ENCODE results near the gene HES7. TPM values are rescaled to one million over a fixed set of nuclear protein-coding genes. Genes with fewer than 3 reads are reported as not detected.

The HES7 gene
- total RNA-seq, 1 experiment from 2014 or later = 0.33 TPM

DNA sequence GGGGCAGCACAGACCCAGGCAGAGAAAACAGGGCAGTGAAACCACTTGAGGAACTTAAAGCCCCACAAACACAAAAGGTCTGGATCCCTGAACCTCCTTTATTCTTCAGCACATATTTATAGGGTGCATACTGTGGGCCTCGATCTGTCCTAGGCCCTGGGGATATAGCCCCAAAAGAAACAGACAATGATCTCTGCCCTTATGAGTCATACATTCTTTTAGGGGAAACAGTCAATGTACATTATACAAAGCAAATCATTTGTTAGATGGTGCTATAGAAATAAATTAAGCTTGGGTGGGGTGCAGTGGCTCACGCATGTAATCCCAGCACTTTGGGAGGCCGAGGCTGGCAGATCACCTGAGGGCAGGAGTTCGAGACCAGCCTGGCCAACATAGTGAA lies 10.0 kb upstream of the HES7 start:
- no peak overlapping the region for H4K5ac ChIP-seq (ENCODE audit: insufficient read length, low read depth, low read length)
- H3K14ac ChIP-seq (ENCODE audit: insufficient read depth, low read length) = no peak overlapping the region
- no peak for TF ChIP-seq CTCF (conservative IDR thresholded peaks at IDR 0.05)
- no peaks in the 10 kb centered on the region for H4K20me1 ChIP-seq (ENCODE audit: control insufficient read depth, insufficient read depth, insufficient read length)
- no peak overlapping the region for H2BK120ac ChIP-seq (ENCODE audit: low read depth, low read length, poor library complexity, severe bottlenecking)
- no peak overlapping the region for H2AFZ ChIP-seq (ENCODE audit: low read length)
- no peak overlapping the region for H3T11ph ChIP-seq (ENCODE audit: low read length)
- H4K8ac ChIP-seq (replicated peaks; ENCODE audit: insufficient read length, low read depth, low read length) = no peak overlapping the region
- peaks cover 5% of the 10 kb centered on the region for H3K23me2 ChIP-seq (ENCODE audit: insufficient read length, low read depth, low read length, poor library complexity, severe bottlenecking)
- no peaks in the 10 kb centered on the region for H3K79me2 ChIP-seq (ENCODE audit: insufficient read depth, low read length)
- no peak overlapping the region for H3K27ac ChIP-seq (ENCODE audit: insufficient read length, low read depth, low read length)
- H3K4me1 Mint-ChIP-seq = peaks cover 5 to 20% of the 10 kb centered on the region in 2 experiments
- no peaks in the 10 kb centered on the region for H3K79me1 ChIP-seq (ENCODE audit: insufficient read depth, low read depth, low read length, poor library complexity, severe bottlenecking)
- H3K27me3 ChIP-seq (ENCODE audit: insufficient read depth, low read length) = no peaks in the 10 kb centered on the region
- H3K36me3 Mint-ChIP-seq (ENCODE audit: insufficient read depth in 1 of 3, low read depth in 3 of 3) = no peaks in the 10 kb centered on the region
- no peak overlapping the region for H3K18ac ChIP-seq (ENCODE audit: insufficient read length, low read depth, low read length)
- H2BK20ac ChIP-seq (ENCODE audit: low read depth, low read length, poor library complexity, severe bottlenecking) = no peak overlapping the region
- H2BK5ac ChIP-seq (ENCODE audit: insufficient read length, low read length) = no peak overlapping the region
- H3K4me1 ChIP-seq (ENCODE audit: insufficient read depth, low read length) = no peaks in the 10 kb centered on the region
- no CpG with 5 or more reads among the region's 4 CpGs for WGBS (ENCODE audit: extremely low coverage, insufficient read length, low lambda C conversion rate)
- H2BK15ac ChIP-seq (ENCODE audit: low read depth, low read length) = no peak overlapping the region
- no peak for DNase-seq
- H3K56ac ChIP-seq (ENCODE audit: insufficient read length, low read depth, low read length) = no peak overlapping the region
- H3K27me3 Mint-ChIP-seq (ENCODE audit: low read depth) = peaks cover 23% of the 10 kb centered on the region
- no peak overlapping the region for H3K23ac ChIP-seq (ENCODE audit: insufficient read length, low read depth, low read length)
- no peak overlapping the region for H2AK5ac ChIP-seq (ENCODE audit: insufficient read length, low read length)
- no peaks in the 10 kb centered on the region for H3K9me3 Mint-ChIP-seq
- H3K9ac ChIP-seq (ENCODE audit: extremely low read depth, insufficient read length, low read length) = no peak overlapping the region
- no peak overlapping the region for H4K91ac ChIP-seq (ENCODE audit: insufficient read length, low read depth, low read length)
- peak overlapping the region in 1 of 2 experiments; percentile 21; a peak in 2 of 5 replicates for H3K4me3 Mint-ChIP-seq
- H3K4me2 ChIP-seq (ENCODE audit: insufficient read depth, insufficient read length, low read length) = no peak overlapping the region
- H3K27ac Mint-ChIP-seq = peak overlapping the region in 1 of 3 experiments; percentile 62; a peak in 2 of 7 replicates
- H3K4ac ChIP-seq (ENCODE audit: low read depth, low read length) = no peak overlapping the region
- no peaks in the 10 kb centered on the region for H3K9me3 ChIP-seq (ENCODE audit: control insufficient read depth, low read depth, low read length)
- no peak overlapping the region for H2BK12ac ChIP-seq (ENCODE audit: insufficient read length, low read depth, low read length)

Measured in H9 (cell line).